Epithelial cell of proximal tubule (primary cell): ENCODE measurements around the gene SEMA5A. TPM values are rescaled to one million over a fixed set of nuclear protein-coding genes. Genes with fewer than 3 reads are reported as not detected.

Source experiments
- DNase-seq: peaks from one replicate; pipeline ENCODE4 v3.0.0-alpha.2; 2011; ENCODE audit warnings: low read depth
- H3K4me3 ChIP-seq: 2 replicates; pipeline ENCODE4 v1.5.1; 2011; ENCODE audit warnings: low read depth, mild to moderate bottlenecking, low read length
- total RNA-seq: library from RNA; depleted of rRNA; stranded (reverse); fragments of >200 nt; gene quantifications from 2 replicates; pipeline ENCODE4 v1.2.3, GENCODE V29; 2015
- TF ChIP-seq, protein P1 (sequence below): conservative IDR thresholded peaks from 2 replicates; pipeline ENCODE4 v1.5.1; 2012; ENCODE audit warnings: low read depth, mild to moderate bottlenecking, low read length

The SEMA5A gene
- total RNA-seq, 1 donor from 2014 or later: 4.0 TPM

- H3K4me3 ChIP-seq: no peak overlapping the region
- TF ChIP-seq, protein P1, sequence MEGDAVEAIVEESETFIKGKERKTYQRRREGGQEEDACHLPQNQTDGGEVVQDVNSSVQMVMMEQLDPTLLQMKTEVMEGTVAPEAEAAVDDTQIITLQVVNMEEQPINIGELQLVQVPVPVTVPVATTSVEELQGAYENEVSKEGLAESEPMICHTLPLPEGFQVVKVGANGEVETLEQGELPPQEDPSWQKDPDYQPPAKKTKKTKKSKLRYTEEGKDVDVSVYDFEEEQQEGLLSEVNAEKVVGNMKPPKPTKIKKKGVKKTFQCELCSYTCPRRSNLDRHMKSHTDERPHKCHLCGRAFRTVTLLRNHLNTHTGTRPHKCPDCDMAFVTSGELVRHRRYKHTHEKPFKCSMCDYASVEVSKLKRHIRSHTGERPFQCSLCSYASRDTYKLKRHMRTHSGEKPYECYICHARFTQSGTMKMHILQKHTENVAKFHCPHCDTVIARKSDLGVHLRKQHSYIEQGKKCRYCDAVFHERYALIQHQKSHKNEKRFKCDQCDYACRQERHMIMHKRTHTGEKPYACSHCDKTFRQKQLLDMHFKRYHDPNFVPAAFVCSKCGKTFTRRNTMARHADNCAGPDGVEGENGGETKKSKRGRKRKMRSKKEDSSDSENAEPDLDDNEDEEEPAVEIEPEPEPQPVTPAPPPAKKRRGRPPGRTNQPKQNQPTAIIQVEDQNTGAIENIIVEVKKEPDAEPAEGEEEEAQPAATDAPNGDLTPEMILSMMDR: no peak
- DNase-seq: peak; percentile 27
Measured at GRCh38 chr5:9160747-9161146, 385.1 kb downstream of the SEMA5A start.

- no peak overlapping the region for H3K4me3 ChIP-seq
- TF ChIP-seq, protein P1: no peak
- no peak for DNase-seq
Measured at GRCh38 chr5:9157811-9158210, 388.1 kb downstream of the SEMA5A start.

DNA sequence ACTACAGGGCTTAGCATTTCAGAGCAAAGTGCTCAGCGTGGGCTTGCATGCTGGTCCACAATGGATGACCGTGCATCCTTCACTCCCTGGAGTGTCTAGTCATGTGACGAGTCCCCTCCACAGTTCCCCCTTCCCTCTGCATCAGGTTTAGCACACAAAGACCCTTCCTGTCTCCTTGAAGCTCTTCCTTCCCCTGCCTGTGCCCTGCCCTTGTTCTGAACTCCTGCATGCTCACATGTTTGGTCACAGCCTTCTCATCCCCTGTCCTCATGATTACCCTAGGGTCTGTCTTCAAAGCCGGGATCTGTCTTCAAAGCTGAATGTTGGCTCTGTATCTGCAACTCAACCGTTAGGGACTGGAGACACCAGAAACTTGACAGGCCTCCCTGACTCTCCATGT, 388.9 kb downstream of the SEMA5A start:
- no peak overlapping the region for H3K4me3 ChIP-seq
- TF ChIP-seq, protein P1: no peak
- DNase-seq: no peak

DNA sequence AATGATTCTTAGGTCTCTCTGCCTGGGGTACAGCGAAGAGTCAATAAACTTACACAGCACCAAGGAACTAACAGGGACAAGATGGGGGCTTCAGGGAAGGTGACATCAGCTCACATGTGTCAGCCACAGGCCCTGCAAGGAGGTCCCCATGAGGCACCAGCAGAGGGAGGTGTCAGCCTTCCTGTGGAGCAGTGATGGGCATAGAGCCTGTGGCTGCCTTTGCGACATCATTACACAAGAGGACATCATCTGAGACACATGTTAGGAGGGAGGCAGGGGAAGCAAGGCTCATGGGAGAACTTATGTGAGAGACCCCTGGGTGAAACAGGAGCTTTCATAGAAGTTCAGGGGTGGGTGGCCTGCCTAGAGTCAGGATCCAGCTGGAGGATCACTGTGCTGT, 389.6 kb downstream of the SEMA5A start:
- no peak overlapping the region for H3K4me3 ChIP-seq
- TF ChIP-seq, protein P1: peak; percentile 75
- peak; percentile 13 for DNase-seq

- TF ChIP-seq, protein P1: no peak
- H3K4me3 ChIP-seq: no peak overlapping the region
- no peak for DNase-seq
Measured at GRCh38 chr5:9151684-9152427, 394.0 kb downstream of the SEMA5A start.

DNA sequence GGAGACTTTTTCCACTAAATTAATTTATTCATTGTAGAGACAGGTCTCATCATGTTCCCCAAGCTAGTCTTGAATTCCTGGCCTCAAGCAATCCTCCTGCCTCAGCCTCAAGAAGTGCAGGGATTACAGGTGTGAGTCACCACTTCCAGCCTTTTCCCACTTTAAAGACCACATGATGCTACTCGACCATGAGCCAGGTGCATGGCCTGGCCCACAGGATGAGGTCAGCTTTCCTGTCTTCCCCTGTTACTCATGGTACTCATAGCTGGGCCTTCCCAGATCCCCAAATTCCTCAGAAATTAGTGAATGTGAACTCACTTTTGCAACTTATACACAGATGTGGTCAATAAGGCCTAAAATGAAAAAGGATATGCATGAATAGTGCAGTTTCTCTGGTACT, 395.9 kb downstream of the SEMA5A start:
- peak; percentile 42 for DNase-seq
- TF ChIP-seq, protein P1: no peak
- no peak overlapping the region for H3K4me3 ChIP-seq

- TF ChIP-seq, protein P1: no peak
- H3K4me3 ChIP-seq: no peak overlapping the region
- no peak for DNase-seq
Measured at GRCh38 chr5:9148242-9148641, 397.6 kb downstream of the SEMA5A start.
